Fibroblast of lung (primary cell): ENCODE data around the gene TUBA4B.

ENCODE experiments used
- EZH2 ChIP-seq: IDR thresholded peaks from 2 replicates; pipeline ENCODE4 v1.5.1; 2012; ENCODE audit warnings: low read length, control low read depth, mild to moderate bottlenecking; ENCODE audit errors: missing control alignments
- TF ChIP-seq, protein P1 (sequence below), 2 donors: IDR thresholded peaks in 1 of 2; conservative IDR thresholded peaks in 1 of 2; 1 replicate in 1 of 2; 2 replicates in 1 of 2; pipeline ENCODE4 v1.5.1; 2011 to 2012; ENCODE audit warnings: low read length in 2 of 2, control low read depth in 1 of 2, inconsistent platforms in 1 of 2, low read depth in 1 of 2, mild to moderate bottlenecking in 1 of 2

DNA sequence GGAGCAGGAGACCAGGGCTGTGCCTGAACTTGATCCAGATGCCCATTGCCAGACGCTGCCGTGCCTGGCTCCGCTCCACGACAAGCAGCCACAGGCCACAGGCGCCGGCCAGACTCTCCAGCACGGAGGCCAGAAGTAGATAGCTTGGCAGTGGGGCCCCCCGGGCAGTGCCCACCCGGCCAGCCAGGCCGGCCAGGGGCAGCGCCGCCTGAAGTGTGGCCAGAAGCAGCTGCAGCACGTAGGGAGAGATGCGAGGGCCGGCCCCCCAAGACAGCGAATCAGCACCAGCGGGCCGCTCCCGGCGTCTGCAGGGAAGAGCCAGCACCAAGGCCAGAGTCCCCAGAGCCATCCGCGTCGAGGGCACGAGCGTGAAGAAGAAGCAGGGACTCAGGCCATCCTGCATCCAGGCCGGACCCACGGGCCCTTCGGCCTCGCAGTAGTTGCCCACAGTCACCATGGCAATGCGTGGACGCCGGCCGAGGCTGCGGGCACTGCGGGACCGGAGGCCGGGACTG, 34.8 kb upstream of the TUBA4B start:
- TF ChIP-seq, protein P1, sequence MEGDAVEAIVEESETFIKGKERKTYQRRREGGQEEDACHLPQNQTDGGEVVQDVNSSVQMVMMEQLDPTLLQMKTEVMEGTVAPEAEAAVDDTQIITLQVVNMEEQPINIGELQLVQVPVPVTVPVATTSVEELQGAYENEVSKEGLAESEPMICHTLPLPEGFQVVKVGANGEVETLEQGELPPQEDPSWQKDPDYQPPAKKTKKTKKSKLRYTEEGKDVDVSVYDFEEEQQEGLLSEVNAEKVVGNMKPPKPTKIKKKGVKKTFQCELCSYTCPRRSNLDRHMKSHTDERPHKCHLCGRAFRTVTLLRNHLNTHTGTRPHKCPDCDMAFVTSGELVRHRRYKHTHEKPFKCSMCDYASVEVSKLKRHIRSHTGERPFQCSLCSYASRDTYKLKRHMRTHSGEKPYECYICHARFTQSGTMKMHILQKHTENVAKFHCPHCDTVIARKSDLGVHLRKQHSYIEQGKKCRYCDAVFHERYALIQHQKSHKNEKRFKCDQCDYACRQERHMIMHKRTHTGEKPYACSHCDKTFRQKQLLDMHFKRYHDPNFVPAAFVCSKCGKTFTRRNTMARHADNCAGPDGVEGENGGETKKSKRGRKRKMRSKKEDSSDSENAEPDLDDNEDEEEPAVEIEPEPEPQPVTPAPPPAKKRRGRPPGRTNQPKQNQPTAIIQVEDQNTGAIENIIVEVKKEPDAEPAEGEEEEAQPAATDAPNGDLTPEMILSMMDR (conservative IDR thresholded peaks at IDR 0.05 in 1 of 2, IDR thresholded peaks at IDR 0.05 in 1 of 2; ENCODE audit: low read depth in 1 of 2, low read length in 2 of 2), result no peak
- no peak for TF ChIP-seq EZH2
